PC-3 (cell line): ENCODE data around the gene PRDM15. TPM values are rescaled to one million over a fixed set of nuclear protein-coding genes. Genes with fewer than 3 reads are reported as not detected.

Source experiments
- ATAC-seq: fragments of 200-7000 bp; cut with Tn5 transposase; 2 replicates; pipeline ENCODE4 v1.9.1; 2020; ENCODE audit warnings: mild to moderate bottlenecking, moderate library complexity
- BruUV-seq: library from RNA; stranded (reverse); fragments of 400-500 nt; replicated peaks from 2 replicates; lab custom pipeline; 2021; lab: Mats Ljungman, UMichigan
- CTCF ChIA-PET: fragments of 300-600 bp; sonication (Branson Sonifier 250); formaldehyde crosslinking; loops from one replicate; lab custom pipeline; 2022; ENCODE audit warnings: antibody characterized with exemption; lab: Charles Lee
- POLR2A ChIA-PET: fragments of 300-600 bp; sonication (Branson Sonifier 250); formaldehyde crosslinking; loops from one replicate; lab custom pipeline; 2022; ENCODE audit warnings: antibody characterized with exemption; ENCODE audit not compliant: unreplicated experiment; lab: Charles Lee
- DNase-seq: peaks from one replicate; pipeline ENCODE4 v3.0.0-alpha.2; 2015
- H2AFZ ChIP-seq: fragments of 300-600 bp; sonication (generic); 2 replicates; pipeline ENCODE4 v1.6.0; 2016; ENCODE audit warnings: antibody characterized with exemption, low read length
- H3F3A ChIP-seq: fragments of 300-600 bp; sonication (generic); one replicate; pipeline ENCODE4 v1.6.0; 2017; ENCODE audit warnings: antibody characterized with exemption, low read length, control low read depth, mild to moderate bottlenecking; ENCODE audit not compliant: unreplicated experiment
- H3K27ac ChIP-seq: fragments of 300-600 bp; sonication (generic); 2 replicates; pipeline ENCODE4 v1.5.1; 2016; ENCODE audit warnings: mild to moderate bottlenecking, low read length
- H3K27me3 ChIP-seq: fragments of 300-600 bp; sonication (generic); 2 replicates; pipeline ENCODE4 v1.6.1; 2016; ENCODE audit warnings: low read length, mixed read lengths
- H3K36me3 ChIP-seq: fragments of 300-600 bp; sonication (generic); 2 replicates; pipeline ENCODE4 v1.6.1; 2016; ENCODE audit warnings: low read depth, mixed run types, low read length, mixed read lengths
- H3K4me1 ChIP-seq: fragments of 300-600 bp; sonication (generic); 2 replicates; pipeline ENCODE4 v1.5.1; 2016; ENCODE audit warnings: low read length; ENCODE audit not compliant: insufficient read depth
- H3K4me2 ChIP-seq: fragments of 300-600 bp; sonication (generic); 2 replicates; pipeline ENCODE4 v1.6.0; 2016; ENCODE audit warnings: low read length
- H3K4me3 ChIP-seq: fragments of 300-600 bp; sonication (generic); 2 replicates; pipeline ENCODE4 v1.5.1; 2016; ENCODE audit warnings: mild to moderate bottlenecking, low read length, mixed read lengths
- H3K79me2 ChIP-seq: fragments of 300-600 bp; sonication (generic); 2 replicates; pipeline ENCODE4 v1.6.1; 2017; ENCODE audit warnings: low read length, mixed read lengths
- H3K9ac ChIP-seq: fragments of 300-600 bp; sonication (generic); 2 replicates; pipeline ENCODE4 v1.6.0; 2016; ENCODE audit warnings: mild to moderate bottlenecking, low read length
- H3K9me2 ChIP-seq: fragments of 300-600 bp; sonication (generic); replicated peaks from 2 replicates; pipeline ENCODE4 v1.6.1; 2016; ENCODE audit warnings: mixed run types, low read length, mixed read lengths
- H3K9me3 ChIP-seq: fragments of 300-600 bp; sonication (generic); 2 replicates; pipeline ENCODE4 v1.6.1; 2016; ENCODE audit warnings: low read length, mixed read lengths
- H4K20me1 ChIP-seq: fragments of 300-600 bp; sonication (generic); 2 replicates; pipeline ENCODE4 v1.6.1; 2016; ENCODE audit warnings: low read length, mixed read lengths
- EZH2 ChIP-seq: fragments of 300-600 bp; sonication (generic); IDR thresholded peaks from one replicate; pipeline ENCODE4 v1.6.1; 2017; ENCODE audit warnings: antibody characterized with exemption, mild to moderate bottlenecking, low read length; ENCODE audit not compliant: unreplicated experiment
- EZH2phosphoT487 ChIP-seq: fragments of 300-600 bp; sonication (generic); IDR thresholded peaks from 2 replicates; pipeline ENCODE4 v1.6.1; 2018; ENCODE audit warnings: mild to moderate bottlenecking, antibody characterized with exemption, low read length, borderline replicate concordance
- intact Hi-C: fragments of 100-400 bp; cut with micrococcal nuclease; formaldehyde crosslinking; loops from 2 replicates; pipeline ENCODE4 v1.9.0; 2023
- total RNA-seq: library from RNA; depleted of rRNA; stranded (reverse); fragments of >200 nt; gene quantifications from 2 replicates; pipeline ENCODE4 v1.2.3, GENCODE V29; 2014
- TF ChIP-seq, protein P1 (sequence below): fragments of 300-600 bp; sonication (generic); conservative IDR thresholded peaks from 2 replicates; pipeline ENCODE4 v1.5.1; 2017; ENCODE audit warnings: antibody characterized with exemption, low read depth, mild to moderate bottlenecking, low read length

PRDM15 gene
- total RNA-seq, 1 experiment from 2014 or later: 13.4 TPM

- DNase-seq (peak; percentile 87), ATAC-seq (peak; percentile 38)
- Histone ChIP-seq H3K9me2 (no peaks in the 10 kb centered on the region), H3K9me3 (no peaks in the 10 kb centered on the region), H4K20me1 (no peaks in the 10 kb centered on the region), H3K36me3 (no peaks in the 10 kb centered on the region), H2AFZ (no peak overlapping the region), H3K4me3 (peak overlapping the region; percentile 41; the same call in 1 of the 2 replicates), H3K27me3 (no peaks in the 10 kb centered on the region), H3F3A (peaks cover 16% of the 10 kb centered on the region), H3K9ac (peak overlapping the region; percentile 70), H3K4me2 (peak overlapping the region; percentile 60), H3K4me1 (peaks cover 61% of the 10 kb centered on the region), H3K27ac (peak overlapping the region; percentile 97), H3K79me2 (0 out of 2 replicates have a peak, but pooled peaks cover 4% of the 10 kb centered on the region)
- POLR2A ChIA-PET: no interaction called here
- TF ChIP-seq EZH2 (no peak), EZH2phosphoT487 (no peak)
- TF ChIP-seq, protein P1, sequence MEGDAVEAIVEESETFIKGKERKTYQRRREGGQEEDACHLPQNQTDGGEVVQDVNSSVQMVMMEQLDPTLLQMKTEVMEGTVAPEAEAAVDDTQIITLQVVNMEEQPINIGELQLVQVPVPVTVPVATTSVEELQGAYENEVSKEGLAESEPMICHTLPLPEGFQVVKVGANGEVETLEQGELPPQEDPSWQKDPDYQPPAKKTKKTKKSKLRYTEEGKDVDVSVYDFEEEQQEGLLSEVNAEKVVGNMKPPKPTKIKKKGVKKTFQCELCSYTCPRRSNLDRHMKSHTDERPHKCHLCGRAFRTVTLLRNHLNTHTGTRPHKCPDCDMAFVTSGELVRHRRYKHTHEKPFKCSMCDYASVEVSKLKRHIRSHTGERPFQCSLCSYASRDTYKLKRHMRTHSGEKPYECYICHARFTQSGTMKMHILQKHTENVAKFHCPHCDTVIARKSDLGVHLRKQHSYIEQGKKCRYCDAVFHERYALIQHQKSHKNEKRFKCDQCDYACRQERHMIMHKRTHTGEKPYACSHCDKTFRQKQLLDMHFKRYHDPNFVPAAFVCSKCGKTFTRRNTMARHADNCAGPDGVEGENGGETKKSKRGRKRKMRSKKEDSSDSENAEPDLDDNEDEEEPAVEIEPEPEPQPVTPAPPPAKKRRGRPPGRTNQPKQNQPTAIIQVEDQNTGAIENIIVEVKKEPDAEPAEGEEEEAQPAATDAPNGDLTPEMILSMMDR: 0 out of 2 replicates have a peak, but pooled peaks have one; percentile 41
- CTCF ChIA-PET: interaction anchor here (0.5 to 2.0 kb wide), 8 partner anchors 11 to 166 kb away, joined by 3 to 47 read pairs (median 8); no protein-coding TSS in a partner anchor
- intact Hi-C loops: loop anchor here (1.0 to 2.0 kb wide), 3 partner anchors 20 to 167 kb away; no protein-coding TSS in a partner anchor
- BruUV-seq: no TSS peak
Measured at GRCh38 chr21:41778930-41779600, 100.1 kb downstream of the PRDM15 start.

- peak; percentile 64 for ATAC-seq
- Histone ChIP-seq H3K9me2 (no peaks in the 10 kb centered on the region), H3K4me2 (peak overlapping the region; percentile 60), H3K9me3 (no peaks in the 10 kb centered on the region), H3K9ac (peak overlapping the region; percentile 70), H3K79me2 (0 out of 2 replicates have a peak, but pooled peaks cover 4% of the 10 kb centered on the region), H3K4me1 (peaks cover 53% of the 10 kb centered on the region), H3K36me3 (no peaks in the 10 kb centered on the region), H3K27me3 (no peaks in the 10 kb centered on the region), H3F3A (peaks cover 16% of the 10 kb centered on the region), H3K4me3 (peak overlapping the region; percentile 41; the same call in 1 of the 2 replicates), H3K27ac (peak overlapping the region; percentile 97), H2AFZ (peak overlapping the region; percentile 51; the same call in 1 of the 2 replicates), H4K20me1 (no peaks in the 10 kb centered on the region)
- POLR2A ChIA-PET: no interaction called here
- intact Hi-C loops: loop anchor here (1.0 to 2.0 kb wide), 2 partner anchors 19 to 166 kb away; no protein-coding TSS in a partner anchor
- CTCF ChIA-PET: interaction anchor here (0.6 to 2.0 kb wide), 10 partner anchors 10 to 165 kb away, joined by 3 to 47 read pairs (median 6); no protein-coding TSS in a partner anchor
- DNase-seq: peak; percentile 96
- no TSS peak for BruUV-seq
- TF ChIP-seq EZH2phosphoT487: no peak
- TF ChIP-seq, protein P1: peak; percentile 85
Measured at GRCh38 chr21:41777951-41778815, 101.0 kb downstream of the PRDM15 start.
